Common myeloid progenitor, CD34-positive (primary cell): ENCODE data around the gene ARMC6.
"Not testable (repeated sequence)": the region's sequence is repeated elsewhere in the genome, so short reads cannot be mapped to it uniquely, and the experiment has no call there.

ENCODE experiments used
- CTCF ChIA-PET: fragments of 350-600 bp; sonication (Branson Sonifier 250); formaldehyde crosslinking; loops from one replicate; lab custom pipeline; 2021; ENCODE audit warnings: antibody characterized with exemption; lab: Charles Lee
- POLR2A ChIA-PET: fragments of 350-600 bp; sonication (Branson Sonifier 250); formaldehyde crosslinking; loops from one replicate; lab custom pipeline; 2021; ENCODE audit warnings: antibody characterized with exemption; lab: Charles Lee
- DNase-seq, 3 donors: peaks; one replicate each; pipeline versions ENCODE4 v3.0.0 to v3.0.0-alpha.2; 2013
- H3K27ac ChIP-seq, 2 experiments: 1 replicate in 1 of 2; 2 replicates in 1 of 2; pipeline ENCODE4 v1.7.0; 2013; ENCODE audit warnings: inconsistent platforms in 2 of 2, low read length in 2 of 2, mild to moderate bottlenecking in 2 of 2, low read depth in 1 of 2, moderate library complexity in 1 of 2; ENCODE audit not compliant: severe bottlenecking in 2 of 2, insufficient read depth in 1 of 2, poor library complexity in 1 of 2
- H3K27me3 ChIP-seq, 5 experiments: replicated peaks in 2 of 5; 1 replicate in 3 of 5; 2 replicates in 2 of 5; pipeline versions ENCODE4 v1.6.1 to v1.7.0; 2013; ENCODE audit warnings: low read length in 4 of 5, mild to moderate bottlenecking in 2 of 5, moderate library complexity in 2 of 5, inconsistent platforms in 1 of 5; ENCODE audit not compliant: insufficient read depth in 5 of 5, control insufficient read depth in 4 of 5
- H3K36me3 ChIP-seq, 4 experiments: 1 replicate in 2 of 4; 2 replicates in 2 of 4; pipeline versions ENCODE4 v1.6.1 to v1.7.0; 2013; ENCODE audit warnings: low read length in 3 of 4, control low read depth in 1 of 4, mild to moderate bottlenecking in 1 of 4; ENCODE audit not compliant: control insufficient read depth in 4 of 4, insufficient read depth in 4 of 4
- H3K4me1 ChIP-seq, 4 experiments: 1 replicate in 3 of 4; 2 replicates in 1 of 4; pipeline versions ENCODE4 v1.6.1 to v1.7.1; 2013; ENCODE audit warnings: low read length in 3 of 4, mild to moderate bottlenecking in 3 of 4, control low read depth in 1 of 4, inconsistent platforms in 1 of 4, moderate library complexity in 1 of 4; ENCODE audit not compliant: control insufficient read depth in 4 of 4, insufficient read depth in 4 of 4; ENCODE audit errors: control extremely low read depth in 1 of 4
- H3K4me3 ChIP-seq, 7 experiments: 1 replicate in 4 of 7; 2 replicates in 3 of 7; pipeline versions ENCODE4 v1.5.1 to v1.7.0; 2013; ENCODE audit warnings: mild to moderate bottlenecking in 7 of 7, low read length in 6 of 7, moderate library complexity in 6 of 7, inconsistent platforms in 2 of 7, low read depth in 2 of 7, control low read depth in 1 of 7; ENCODE audit not compliant: insufficient read depth in 4 of 7, control insufficient read depth in 1 of 7; ENCODE audit errors: extremely low read depth in 1 of 7
- H3K9me3 ChIP-seq, 5 experiments: 1 replicate in 4 of 5; 2 replicates in 1 of 5; pipeline versions ENCODE4 v1.6.1 to v1.7.1; 2013; ENCODE audit warnings: low read length in 4 of 5, mild to moderate bottlenecking in 2 of 5, inconsistent platforms in 1 of 5, low read depth in 1 of 5, moderate library complexity in 1 of 5; ENCODE audit not compliant: control insufficient read depth in 4 of 5, insufficient read depth in 2 of 5; ENCODE audit errors: control extremely low read depth in 1 of 5
- WGBS: methylation state at CpG from one replicate; pipeline ENCODE4 v1.1.5; 2013; ENCODE audit not compliant: insufficient coverage; 5-methylcytosine and 5-hydroxymethylcytosine counted together

ARMC6 gene

GRCh38 chr19:19106056-19106551, 72.7 kb downstream of the ARMC6 start:
- 73% methylated on average over 22 of the region's 25 CpGs for WGBS
- POLR2A ChIA-PET, result no interaction called here

GRCh38 chr19:19106938-19107337, 73.5 kb downstream of the ARMC6 start:
- 96% methylated on average over 5 of the region's 7 CpGs for WGBS
- H3K27me3 ChIP-seq, H3K27ac ChIP-seq, H3K9me3 ChIP-seq, H3K36me3 ChIP-seq, H3K4me3 ChIP-seq, DNase-seq, H3K4me1 ChIP-seq, POLR2A ChIA-PET: not testable (repeated sequence)
- CTCF ChIA-PET, result interaction anchor here (1.0 kb wide), 1 partner anchor 397 kb away, joined by 3 read pairs; no protein-coding TSS in a partner anchor

More at GRCh38 chr19:19106056-19106551, 72.7 kb downstream of the ARMC6 start:
- H3K4me3 ChIP-seq, result no peak overlapping the region
- CTCF ChIA-PET, result no interaction called here
- no peaks in the 10 kb centered on the region for H3K27me3 ChIP-seq
- DNase-seq, result peak in 1 of 3 donors; percentile 3
- H3K4me1 ChIP-seq, result peaks cover 0 to 8% (median 4%) of the 10 kb centered on the region in 4 experiments
- peaks cover 0 to 8% (median 5%) of the 10 kb centered on the region in 4 experiments for H3K36me3 ChIP-seq
- no peak overlapping the region for H3K27ac ChIP-seq
- H3K9me3 ChIP-seq, result no peaks in the 10 kb centered on the region

GRCh38 chr19:19107654-19108053, 74.3 kb downstream of the ARMC6 start:
- Histone ChIP-seq H3K4me1 (peaks cover 0 to 10% (median 5%) of the 10 kb centered on the region in 4 experiments), H3K9me3 (no peaks in the 10 kb centered on the region), H3K27me3 (no peaks in the 10 kb centered on the region), H3K27ac (no peak overlapping the region), H3K36me3 (peaks cover 0 to 6% (median 2%) of the 10 kb centered on the region in 4 experiments), H3K4me3 (no peak overlapping the region)
- ChIA-PET POLR2A (no interaction called here), CTCF (interaction anchor here (0.6 to 1.0 kb wide), 2 partner anchors 30 to 398 kb away, joined by 3 read pairs; no protein-coding TSS in a partner anchor)
- no peak for DNase-seq
- 97% methylated on average over 9 of the region's 11 CpGs for WGBS
